SW480 (cell line): ENCODE results near the gene ZBP1.

Source experiments
- DNase-seq: peaks from one replicate; pipeline ENCODE4 v3.0.0-alpha.2; 2016; ENCODE audit warnings: low spot score

Gene ZBP1

GRCh38 chr20:57570920-57571319, 49.3 kb downstream of the ZBP1 start:
- DNase-seq: no peak

- no peak for DNase-seq
These were observed 49.9 kb downstream of the ZBP1 start for GRCh38 chr20:57570145-57570850.

GRCh38 chr20:57568960-57569359, 51.3 kb downstream of the ZBP1 start:
- no peak for DNase-seq

GRCh38 chr20:57568088-57568896, 51.9 kb downstream of the ZBP1 start:
- no peak for DNase-seq

- no peak for DNase-seq
These were observed 52.7 kb downstream of the ZBP1 start for GRCh38 chr20:57567471-57568079.

GRCh38 chr20:57566803-57567459, 53.3 kb downstream of the ZBP1 start:
- no peak for DNase-seq

- DNase-seq: no peak
These were observed 53.8 kb downstream of the ZBP1 start for GRCh38 chr20:57566399-57566798.

- peak; percentile 63 for DNase-seq
These were observed 55.1 kb downstream of the ZBP1 start for GRCh38 chr20:57564951-57565642.

- DNase-seq: no peak
These were observed 55.9 kb downstream of the ZBP1 start for GRCh38 chr20:57564180-57564802.

GRCh38 chr20:57563522-57563921, 56.7 kb downstream of the ZBP1 start:
- DNase-seq: no peak

- no peak for DNase-seq
These were observed 57.4 kb downstream of the ZBP1 start for GRCh38 chr20:57562541-57563465.

- DNase-seq: no peak
These were observed 58.6 kb downstream of the ZBP1 start for GRCh38 chr20:57561356-57562279.

- peak; percentile 59 for DNase-seq
These were observed 59.5 kb downstream of the ZBP1 start, which contains the start of gene PCK1 for GRCh38 chr20:57560554-57561355. TSS of gene PCK1 (plus strand) at chr20:57561110. CDS start at chr20:57561412, 302 bp downstream.

GRCh38 chr20:57559658-57560553, 60.3 kb downstream of the ZBP1 start:
- DNase-seq: no peak

GRCh38 chr20:57559289-57559634, 61.0 kb downstream of the ZBP1 start:
- DNase-seq: no peak

GRCh38 chr20:57558614-57559288, 61.5 kb downstream of the ZBP1 start:
- DNase-seq: peak; percentile 78
